Liver (tissue), 9 donors: ENCODE data around the gene CDIPT. TPM values are rescaled to one million over a fixed set of nuclear protein-coding genes. Genes with fewer than 3 reads are reported as not detected.

ENCODE experiments used
- DNase-seq: peaks from one replicate; pipeline ENCODE4 v3.0.0-alpha.2; 2017; ENCODE audit warnings: low spot score
- H3K27ac ChIP-seq, 2 donors: one replicate each; pipeline ENCODE4 v1.7.0; 2013; ENCODE audit warnings: inconsistent platforms in 2 of 2, low read length in 2 of 2, control low read depth in 1 of 2, low read depth in 1 of 2, mild to moderate bottlenecking in 1 of 2
- H3K27me3 ChIP-seq, 4 donors: one replicate each; pipeline versions ENCODE4 v1.6.1 to v1.7.0; 2013; ENCODE audit warnings: low read length in 3 of 4, inconsistent platforms in 1 of 4, mild to moderate bottlenecking in 1 of 4, moderate library complexity in 1 of 4; ENCODE audit not compliant: control insufficient read depth in 4 of 4, insufficient read depth in 4 of 4
- H3K36me3 ChIP-seq, 4 donors: one replicate each; pipeline versions ENCODE4 v1.6.1 to v1.7.0; 2013; ENCODE audit warnings: low read length in 3 of 4, mild to moderate bottlenecking in 3 of 4, low read depth in 1 of 4, moderate library complexity in 1 of 4; ENCODE audit not compliant: control insufficient read depth in 4 of 4, insufficient read depth in 3 of 4
- H3K4me1 ChIP-seq, 4 donors: one replicate each; pipeline versions ENCODE4 v1.6.1 to v1.7.0; 2013; ENCODE audit warnings: low read length in 3 of 4, mild to moderate bottlenecking in 3 of 4, moderate library complexity in 1 of 4; ENCODE audit not compliant: control insufficient read depth in 4 of 4, insufficient read depth in 4 of 4
- H3K4me3 ChIP-seq, 3 donors: one replicate each; pipeline versions ENCODE4 v1.6.1 to v1.7.0; 2013; ENCODE audit warnings: low read length in 3 of 3, control low read depth in 1 of 3, low read depth in 1 of 3, mild to moderate bottlenecking in 1 of 3
- H3K9ac ChIP-seq, 2 donors: one replicate each; pipeline ENCODE4 v1.7.0; 2013; ENCODE audit warnings: low read length in 2 of 2, mild to moderate bottlenecking in 2 of 2, moderate library complexity in 2 of 2, control low read depth in 1 of 2, low read depth in 1 of 2
- H3K9me3 ChIP-seq, 4 donors: one replicate each; pipeline versions ENCODE4 v1.6.1 to v1.7.0; 2013; ENCODE audit warnings: low read length in 3 of 4; ENCODE audit not compliant: control insufficient read depth in 4 of 4
- EGR1 ChIP-seq, 2 donors: IDR thresholded peaks; 2 replicates each; pipeline ENCODE4 v1.6.1; 2016 to 2018; ENCODE audit warnings: antibody characterized with exemption in 2 of 2, low read depth in 2 of 2
- FOXA1 ChIP-seq: IDR thresholded peaks from 2 replicates; pipeline ENCODE4 v1.6.1; 2016; ENCODE audit warnings: antibody characterized with exemption
- FOXA2 ChIP-seq: IDR thresholded peaks from 2 replicates; pipeline ENCODE4 v1.6.1; 2016; ENCODE audit warnings: antibody characterized with exemption
- GABPA ChIP-seq, 2 donors: IDR thresholded peaks in 1 of 2; conservative IDR thresholded peaks in 1 of 2; 2 replicates each; pipeline ENCODE4 v1.6.1; 2016; ENCODE audit warnings: antibody characterized with exemption in 2 of 2, mild to moderate bottlenecking in 1 of 2, moderate library complexity in 1 of 2
- HNF4A ChIP-seq, 2 donors: conservative IDR thresholded peaks; 2 replicates each; pipeline ENCODE4 v1.6.1; 2016; ENCODE audit warnings: antibody characterized with exemption in 2 of 2, mild to moderate bottlenecking in 2 of 2
- HNF4G ChIP-seq: IDR thresholded peaks from 2 replicates; pipeline ENCODE4 v1.6.1; 2016; ENCODE audit warnings: antibody characterized with exemption
- JUND ChIP-seq, 2 donors: IDR thresholded peaks; 2 replicates each; pipeline ENCODE4 v1.6.1; 2016; ENCODE audit warnings: antibody characterized with exemption in 2 of 2
- NR2F2 ChIP-seq: IDR thresholded peaks from 2 replicates; pipeline ENCODE4 v1.6.1; 2016; ENCODE audit warnings: antibody characterized with exemption
- RAD21 ChIP-seq, 2 donors: IDR thresholded peaks; 2 replicates each; pipeline ENCODE4 v1.6.1; 2016; ENCODE audit warnings: antibody characterized with exemption in 2 of 2, mild to moderate bottlenecking in 2 of 2
- RXRA ChIP-seq, 2 donors: IDR thresholded peaks; 2 replicates each; pipeline ENCODE4 v1.6.1; 2017 to 2018; ENCODE audit warnings: antibody characterized with exemption in 2 of 2, mild to moderate bottlenecking in 1 of 2
- SP1 ChIP-seq: IDR thresholded peaks from 2 replicates; pipeline ENCODE4 v1.6.1; 2018; ENCODE audit warnings: antibody characterized with exemption, mild to moderate bottlenecking
- TAF1 ChIP-seq: conservative IDR thresholded peaks from 2 replicates; pipeline ENCODE4 v1.6.1; 2016; ENCODE audit warnings: antibody characterized with exemption, mild to moderate bottlenecking
- YY1 ChIP-seq: IDR thresholded peaks from 2 replicates; pipeline ENCODE4 v1.6.1; 2016; ENCODE audit warnings: antibody characterized with exemption, mild to moderate bottlenecking
- WGBS: extraction: QIAGEN DNeasy Blood & Tissue Kit; methylation state at CpG from one replicate; pipeline ENCODE4 v1.1.7; 2013; 5-methylcytosine and 5-hydroxymethylcytosine counted together
- polyA plus RNA-seq, 2 donors: library from polyadenylated mRNA; stranded (reverse) in 1 of 2; unstranded in 1 of 2; fragments of 200-250 nt in 1 of 2; fragments of >200 nt in 1 of 2; fragmentation: Nextera tagmentation in 1 of 2; extraction: Ambion mirVana in 1 of 2; gene quantifications; one replicate each; pipeline versions ENCODE4 v1.2.1 to v1.2.3, GENCODE V29; 2013 to 2015
- total RNA-seq, 2 donors: library from RNA; depleted of rRNA; stranded (reverse); fragments of >200 nt; gene quantifications; one replicate each; pipeline ENCODE4 v1.2.3, GENCODE V29; 2014
- TF ChIP-seq, protein P1 (sequence below): IDR thresholded peaks from 2 replicates; pipeline ENCODE4 v1.6.1; 2016; ENCODE audit warnings: antibody characterized with exemption, mild to moderate bottlenecking
- TF ChIP-seq, protein P2 (sequence below): fragments of 150-350 bp; IDR thresholded peaks from 2 replicates; pipeline ENCODE4 v1.5.1; 2017; ENCODE audit warnings: improper control_type of control experiment, low read depth, low read length; ENCODE audit not compliant: missing input control
- TF ChIP-seq, protein P3 (sequence below): IDR thresholded peaks from 2 replicates; pipeline ENCODE4 v1.6.1; 2016; ENCODE audit warnings: antibody characterized with exemption
- TF ChIP-seq, protein P4 (sequence below): IDR thresholded peaks from 2 replicates; pipeline ENCODE4 v1.6.1; 2016; ENCODE audit warnings: antibody characterized with exemption
- TF ChIP-seq, protein P5 (sequence below): IDR thresholded peaks from 2 replicates; pipeline ENCODE4 v1.6.1; 2016; ENCODE audit warnings: antibody characterized with exemption
- donor health status: healthy.
- donor health status: healthy.
- donor health status: healthy.
- donor health status: healthy.
- donor health status: healthy.

Gene CDIPT
- total and polyA plus RNA-seq, 4 donors: 31.4 to 102 (median 38.4) TPM

DNA sequence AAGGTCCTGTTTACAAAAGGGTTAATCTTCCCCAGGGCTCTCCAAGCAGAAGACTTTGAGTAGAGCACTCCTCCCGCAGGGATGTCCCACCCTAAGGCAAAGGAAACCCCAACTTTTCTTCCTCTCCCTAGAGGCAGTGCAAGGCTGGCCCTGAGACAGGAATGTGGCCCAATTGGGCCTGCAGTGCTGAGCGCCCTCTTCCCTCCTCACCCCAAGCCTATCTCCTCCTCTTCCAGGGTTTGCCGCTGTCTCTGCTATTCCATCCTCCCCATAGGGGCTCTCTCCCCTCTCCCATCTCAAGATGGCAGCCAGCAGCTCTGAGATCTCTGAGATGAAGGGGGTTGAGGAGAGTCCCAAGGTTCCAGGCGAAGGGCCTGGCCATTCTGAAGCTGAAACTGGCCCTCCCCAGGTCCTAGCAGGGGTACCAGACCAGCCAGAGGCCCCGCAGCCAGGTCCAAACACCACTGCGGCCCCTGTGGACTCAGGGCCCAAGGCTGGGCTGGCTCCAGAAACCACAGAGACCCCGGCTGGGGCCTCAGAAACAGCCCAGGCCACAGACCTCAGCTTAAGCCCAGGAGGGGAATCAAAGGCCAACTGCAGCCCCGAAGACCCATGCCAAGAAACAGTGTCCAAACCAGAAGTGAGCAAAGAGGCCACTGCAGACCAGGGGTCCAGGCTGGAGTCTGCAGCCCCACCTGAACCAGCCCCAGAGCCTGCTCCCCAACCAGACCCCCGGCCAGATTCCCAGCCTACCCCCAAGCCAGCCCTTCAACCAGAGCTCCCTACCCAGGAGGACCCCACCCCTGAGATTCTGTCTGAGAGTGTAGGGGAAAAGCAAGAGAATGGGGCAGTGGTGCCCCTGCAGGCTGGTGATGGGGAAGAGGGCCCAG is 50.0 kb downstream of the CDIPT start:
- TF ChIP-seq, protein P1, sequence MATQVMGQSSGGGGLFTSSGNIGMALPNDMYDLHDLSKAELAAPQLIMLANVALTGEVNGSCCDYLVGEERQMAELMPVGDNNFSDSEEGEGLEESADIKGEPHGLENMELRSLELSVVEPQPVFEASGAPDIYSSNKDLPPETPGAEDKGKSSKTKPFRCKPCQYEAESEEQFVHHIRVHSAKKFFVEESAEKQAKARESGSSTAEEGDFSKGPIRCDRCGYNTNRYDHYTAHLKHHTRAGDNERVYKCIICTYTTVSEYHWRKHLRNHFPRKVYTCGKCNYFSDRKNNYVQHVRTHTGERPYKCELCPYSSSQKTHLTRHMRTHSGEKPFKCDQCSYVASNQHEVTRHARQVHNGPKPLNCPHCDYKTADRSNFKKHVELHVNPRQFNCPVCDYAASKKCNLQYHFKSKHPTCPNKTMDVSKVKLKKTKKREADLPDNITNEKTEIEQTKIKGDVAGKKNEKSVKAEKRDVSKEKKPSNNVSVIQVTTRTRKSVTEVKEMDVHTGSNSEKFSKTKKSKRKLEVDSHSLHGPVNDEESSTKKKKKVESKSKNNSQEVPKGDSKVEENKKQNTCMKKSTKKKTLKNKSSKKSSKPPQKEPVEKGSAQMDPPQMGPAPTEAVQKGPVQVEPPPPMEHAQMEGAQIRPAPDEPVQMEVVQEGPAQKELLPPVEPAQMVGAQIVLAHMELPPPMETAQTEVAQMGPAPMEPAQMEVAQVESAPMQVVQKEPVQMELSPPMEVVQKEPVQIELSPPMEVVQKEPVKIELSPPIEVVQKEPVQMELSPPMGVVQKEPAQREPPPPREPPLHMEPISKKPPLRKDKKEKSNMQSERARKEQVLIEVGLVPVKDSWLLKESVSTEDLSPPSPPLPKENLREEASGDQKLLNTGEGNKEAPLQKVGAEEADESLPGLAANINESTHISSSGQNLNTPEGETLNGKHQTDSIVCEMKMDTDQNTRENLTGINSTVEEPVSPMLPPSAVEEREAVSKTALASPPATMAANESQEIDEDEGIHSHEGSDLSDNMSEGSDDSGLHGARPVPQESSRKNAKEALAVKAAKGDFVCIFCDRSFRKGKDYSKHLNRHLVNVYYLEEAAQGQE: no peak
- TF ChIP-seq EGR1 (IDR thresholded peaks at IDR 0.05; ENCODE audit: low read depth in 2 of 2): no peak
- TF ChIP-seq GABPA (IDR thresholded peaks at IDR 0.05 in 1 of 2, conservative IDR thresholded peaks at IDR 0.05 in 1 of 2): no peak
- no peak for TF ChIP-seq FOXA1
- no peak for TF ChIP-seq RXRA (IDR thresholded peaks at IDR 0.05)
- no peak for TF ChIP-seq TAF1
- no peak for TF ChIP-seq HNF4G
- TF ChIP-seq, protein P2, sequence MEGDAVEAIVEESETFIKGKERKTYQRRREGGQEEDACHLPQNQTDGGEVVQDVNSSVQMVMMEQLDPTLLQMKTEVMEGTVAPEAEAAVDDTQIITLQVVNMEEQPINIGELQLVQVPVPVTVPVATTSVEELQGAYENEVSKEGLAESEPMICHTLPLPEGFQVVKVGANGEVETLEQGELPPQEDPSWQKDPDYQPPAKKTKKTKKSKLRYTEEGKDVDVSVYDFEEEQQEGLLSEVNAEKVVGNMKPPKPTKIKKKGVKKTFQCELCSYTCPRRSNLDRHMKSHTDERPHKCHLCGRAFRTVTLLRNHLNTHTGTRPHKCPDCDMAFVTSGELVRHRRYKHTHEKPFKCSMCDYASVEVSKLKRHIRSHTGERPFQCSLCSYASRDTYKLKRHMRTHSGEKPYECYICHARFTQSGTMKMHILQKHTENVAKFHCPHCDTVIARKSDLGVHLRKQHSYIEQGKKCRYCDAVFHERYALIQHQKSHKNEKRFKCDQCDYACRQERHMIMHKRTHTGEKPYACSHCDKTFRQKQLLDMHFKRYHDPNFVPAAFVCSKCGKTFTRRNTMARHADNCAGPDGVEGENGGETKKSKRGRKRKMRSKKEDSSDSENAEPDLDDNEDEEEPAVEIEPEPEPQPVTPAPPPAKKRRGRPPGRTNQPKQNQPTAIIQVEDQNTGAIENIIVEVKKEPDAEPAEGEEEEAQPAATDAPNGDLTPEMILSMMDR: no peak
- TF ChIP-seq, protein P3, sequence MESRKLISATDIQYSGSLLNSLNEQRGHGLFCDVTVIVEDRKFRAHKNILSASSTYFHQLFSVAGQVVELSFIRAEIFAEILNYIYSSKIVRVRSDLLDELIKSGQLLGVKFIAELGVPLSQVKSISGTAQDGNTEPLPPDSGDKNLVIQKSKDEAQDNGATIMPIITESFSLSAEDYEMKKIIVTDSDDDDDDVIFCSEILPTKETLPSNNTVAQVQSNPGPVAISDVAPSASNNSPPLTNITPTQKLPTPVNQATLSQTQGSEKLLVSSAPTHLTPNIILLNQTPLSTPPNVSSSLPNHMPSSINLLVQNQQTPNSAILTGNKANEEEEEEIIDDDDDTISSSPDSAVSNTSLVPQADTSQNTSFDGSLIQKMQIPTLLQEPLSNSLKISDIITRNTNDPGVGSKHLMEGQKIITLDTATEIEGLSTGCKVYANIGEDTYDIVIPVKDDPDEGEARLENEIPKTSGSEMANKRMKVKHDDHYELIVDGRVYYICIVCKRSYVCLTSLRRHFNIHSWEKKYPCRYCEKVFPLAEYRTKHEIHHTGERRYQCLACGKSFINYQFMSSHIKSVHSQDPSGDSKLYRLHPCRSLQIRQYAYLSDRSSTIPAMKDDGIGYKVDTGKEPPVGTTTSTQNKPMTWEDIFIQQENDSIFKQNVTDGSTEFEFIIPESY: no peak
- no peak for TF ChIP-seq RAD21 (IDR thresholded peaks at IDR 0.05)
- no peak for TF ChIP-seq NR2F2
- TF ChIP-seq, protein P4, sequence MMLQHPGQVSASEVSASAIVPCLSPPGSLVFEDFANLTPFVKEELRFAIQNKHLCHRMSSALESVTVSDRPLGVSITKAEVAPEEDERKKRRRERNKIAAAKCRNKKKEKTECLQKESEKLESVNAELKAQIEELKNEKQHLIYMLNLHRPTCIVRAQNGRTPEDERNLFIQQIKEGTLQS: no peak
- TF ChIP-seq FOXA2: no peak
- TF ChIP-seq JUND (IDR thresholded peaks at IDR 0.05): no peak
- TF ChIP-seq, protein P5, sequence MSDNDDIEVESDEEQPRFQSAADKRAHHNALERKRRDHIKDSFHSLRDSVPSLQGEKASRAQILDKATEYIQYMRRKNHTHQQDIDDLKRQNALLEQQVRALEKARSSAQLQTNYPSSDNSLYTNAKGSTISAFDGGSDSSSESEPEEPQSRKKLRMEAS: no peak
- no peak for TF ChIP-seq SP1
- TF ChIP-seq HNF4A (conservative IDR thresholded peaks at IDR 0.05): no peak
- TF ChIP-seq YY1: no peak
- 87% methylated on average over 9 of the region's 9 CpGs for WGBS
- Histone ChIP-seq H3K4me1 (peaks cover 18 to 56% (median 36%) of the 10 kb centered on the region in 4 donors), H3K27me3 (no peaks in the 10 kb centered on the region), H3K9me3 (no peaks in the 10 kb centered on the region), H3K36me3 (peaks cover 2 to 10% (median 4%) of the 10 kb centered on the region in 4 donors), H3K4me3 (no peak overlapping the region), H3K27ac (no peak overlapping the region), H3K9ac (no peak overlapping the region)
- no peak for DNase-seq
